H1 (cell line): ENCODE data around the gene TXNRD2. TPM values are rescaled to one million over a fixed set of nuclear protein-coding genes. Genes with fewer than 3 reads are reported as not detected.

Source experiments
- ATF3 ChIP-seq: IDR thresholded peaks from 2 replicates; pipeline ENCODE4 v1.6.1; 2011; ENCODE audit warnings: low read depth, mild to moderate bottlenecking, low read length; ENCODE audit not compliant: insufficient read depth
- BCL11A ChIP-seq, 2 experiments: IDR thresholded peaks; one replicate each; pipeline ENCODE4 v1.6.1; 2011; ENCODE audit warnings: low read depth in 2 of 2, low read length in 2 of 2, mild to moderate bottlenecking in 2 of 2
- CBX8 ChIP-seq: fragments of 300-800, 300-1000 bp; sonication (generic); IDR thresholded peaks from 2 replicates; pipeline ENCODE4 v1.7.1; 2016; ENCODE audit warnings: low read depth, low read length, borderline replicate concordance
- CTBP2 ChIP-seq: IDR thresholded peaks from 2 replicates; pipeline ENCODE4 v1.7.0; 2011; ENCODE audit warnings: borderline replicate concordance, mild to moderate bottlenecking, moderate library complexity, mixed read lengths, low read length; ENCODE audit not compliant: insufficient read depth, insufficient read length
- CTCF ChIP-seq, 3 experiments: IDR thresholded peaks; 1 replicate in 2 of 3; 2 replicates in 1 of 3; pipeline versions ENCODE4 v1.5.1 to v1.6.1; 2011; ENCODE audit warnings: low read length in 3 of 3, mild to moderate bottlenecking in 3 of 3, inconsistent platforms in 2 of 3, low read depth in 1 of 3, moderate library complexity in 1 of 3; ENCODE audit not compliant: insufficient read depth in 1 of 3; ENCODE audit errors: control extremely low read depth in 1 of 3
- FOSL1 ChIP-seq: IDR thresholded peaks from 2 replicates; pipeline ENCODE4 v1.6.1; 2011; ENCODE audit warnings: mild to moderate bottlenecking, low read depth, low read length, moderate library complexity; ENCODE audit not compliant: insufficient read depth
- GABPA ChIP-seq: IDR thresholded peaks from 2 replicates; pipeline ENCODE4 v1.6.1; 2011; ENCODE audit warnings: mild to moderate bottlenecking, low read length, moderate library complexity, borderline replicate concordance; ENCODE audit not compliant: insufficient read depth
- GTF2F1 ChIP-seq: IDR thresholded peaks from 2 replicates; pipeline ENCODE4 v1.6.1; 2012; ENCODE audit warnings: low read depth, low read length, improper control_type of control experiment, borderline replicate concordance
- HDAC2 ChIP-seq, 2 experiments: fragments of 300-600 bp in 1 of 2; sonication (generic) in 1 of 2; IDR thresholded peaks; 2 replicates each; pipeline ENCODE4 v1.6.1; 2011 to 2012; ENCODE audit warnings: low read depth in 2 of 2, low read length in 2 of 2, mild to moderate bottlenecking in 2 of 2, moderate library complexity in 2 of 2, borderline replicate concordance in 1 of 2, inconsistent platforms in 1 of 2
- JUND ChIP-seq: IDR thresholded peaks from 2 replicates; pipeline ENCODE4 v1.6.1; 2011; ENCODE audit warnings: mild to moderate bottlenecking, improper control_type of control experiment, low read length
- KDM1A ChIP-seq: fragments of 200-600, 300-600 bp; sonication (generic); IDR thresholded peaks from 2 replicates; pipeline ENCODE4 v1.7.1; 2016; ENCODE audit warnings: mild to moderate bottlenecking, low read length, borderline replicate concordance
- NANOG ChIP-seq: IDR thresholded peaks from 2 replicates; pipeline ENCODE4 v1.6.1; 2011; ENCODE audit warnings: low read length, low read depth, mild to moderate bottlenecking, inconsistent platforms; ENCODE audit not compliant: insufficient read depth, poor library complexity, severe bottlenecking
- POLR2A ChIP-seq, 2 experiments: IDR thresholded peaks; 1 replicate in 1 of 2; 2 replicates in 1 of 2; pipeline ENCODE4 v1.6.1; 2011; ENCODE audit warnings: low read depth in 2 of 2, low read length in 2 of 2, mild to moderate bottlenecking in 2 of 2; ENCODE audit errors: control extremely low read depth in 1 of 2
- RAD21 ChIP-seq, 2 experiments: IDR thresholded peaks in 1 of 2; conservative IDR thresholded peaks in 1 of 2; 2 replicates each; pipeline ENCODE4 v1.6.1; 2011; ENCODE audit warnings: low read depth in 2 of 2, low read length in 2 of 2, improper control_type of control experiment in 1 of 2, inconsistent platforms in 1 of 2, mild to moderate bottlenecking in 1 of 2, moderate library complexity in 1 of 2
- RBBP5 ChIP-seq: IDR thresholded peaks from 2 replicates; pipeline ENCODE4 v1.7.1; 2012; ENCODE audit warnings: low read depth, mild to moderate bottlenecking, inconsistent platforms, low read length, moderate library complexity, borderline replicate concordance
- RNF2 ChIP-seq: fragments of 200-900, 300-1000 bp; sonication (generic); IDR thresholded peaks from 2 replicates; pipeline ENCODE4 v1.7.1; 2016; ENCODE audit warnings: borderline replicate concordance, low read depth, mild to moderate bottlenecking, antibody characterized with exemption, low read length; ENCODE audit not compliant: poor library complexity, severe bottlenecking; ENCODE audit errors: missing control alignments
- SAP30 ChIP-seq: fragments of 300-600 bp; sonication (generic); IDR thresholded peaks from 2 replicates; pipeline ENCODE4 v1.7.1; 2012; ENCODE audit warnings: low read length, moderate library complexity, mild to moderate bottlenecking, inconsistent platforms; ENCODE audit not compliant: insufficient read depth, insufficient replicate concordance
- TCF12 ChIP-seq: IDR thresholded peaks from 2 replicates; pipeline ENCODE4 v1.6.1; 2011; ENCODE audit warnings: low read depth, mild to moderate bottlenecking, low read length
- polyA plus RNA-seq, 7 experiments: library from polyadenylated mRNA; depleted of rRNA in 3 of 7; stranded (reverse) in 5 of 7; unstranded in 2 of 7; fragments of >200 nt in 5 of 7; fragments of 200-250 nt in 2 of 7; gene quantifications; 1 replicate in 5 of 7; 2 replicates in 1 of 7; 4 replicates in 1 of 7; pipeline versions ENCODE4 v1.2.1 to v1.2.3, GENCODE V29; 2011 to 2013; ENCODE audit warnings: missing spikeins in 2 of 7, mixed read lengths in 2 of 7
- total RNA-seq: library from RNA; stranded (reverse); fragmentation: NEBNext Ultra II Directional; extraction: Animal tissue kit (Norgen Biotek cat#: 25700); gene quantifications from 2 replicates; pipeline ENCODE4 v1.2.1, GENCODE V29; 2021

TXNRD2 gene
- total and polyA plus RNA-seq, 2 of the 8 experiments (the other 6 are each of a cell fraction or from before 2014, with no cell fraction given) = 14.8 to 21.9 TPM

GRCh38 chr22:19959587-19960490 is 18.2 kb upstream of the TXNRD2 start (continued):
- TF ChIP-seq CTCF (IDR thresholded peaks at IDR 0.05; ENCODE audit: control extremely low read depth in 1 of 3, insufficient read depth in 1 of 3, low read depth in 1 of 3, low read length in 3 of 3) (no peak), GABPA (no peak), BCL11A (IDR thresholded peaks at IDR 0.05; ENCODE audit: low read depth in 2 of 2, low read length in 2 of 2) (no peak), SAP30 (no peak), FOSL1 (no peak), CTBP2 (no peak), JUND (no peak), HDAC2 (IDR thresholded peaks at IDR 0.05; ENCODE audit: borderline replicate concordance in 1 of 2, low read depth in 2 of 2, low read length in 2 of 2) (no peak), RBBP5 (peak; percentile 94; the same call in 1 of the 2 replicates), ATF3 (no peak), KDM1A (no peak), POLR2A (IDR thresholded peaks at IDR 0.05; ENCODE audit: control extremely low read depth in 1 of 2, low read depth in 2 of 2, low read length in 2 of 2) (peak in 1 of 2 experiments; percentile 65; a peak in 2 of 3 replicates), CBX8 (no peak), GTF2F1 (no peak), RNF2 (no peak), RAD21 (IDR thresholded peaks at IDR 0.05 in 1 of 2, conservative IDR thresholded peaks at IDR 0.05 in 1 of 2; ENCODE audit: low read depth in 2 of 2, low read length in 2 of 2) (no peak), NANOG (no peak), TCF12 (no peak)
